HepG2 (cell line): ENCODE results near the gene ALOXE3. TPM values are rescaled to one million over a fixed set of nuclear protein-coding genes. Genes with fewer than 3 reads are reported as not detected.

Experiments used
- ARID4A ChIP-seq: sonication (generic); formaldehyde crosslinking; IDR thresholded peaks from 2 replicates; pipeline ENCODE4 v1.5.0; 2020; ENCODE audit warnings: mild to moderate bottlenecking, missing genetic modification reagents, borderline replicate concordance
- BCL6 ChIP-seq: IDR thresholded peaks from 2 replicates; pipeline ENCODE4 v1.6.1; 2016; ENCODE audit warnings: missing genetic modification reagents, missing compliant biosample characterization
- RNF219 ChIP-seq: sonication (generic); formaldehyde crosslinking; IDR thresholded peaks from 2 replicates; pipeline ENCODE4 v1.5.0; 2020; ENCODE audit warnings: mild to moderate bottlenecking, missing genetic modification reagents
- SNRNP70 ChIP-seq: fragments of 200-400 bp; formaldehyde crosslinking; IDR thresholded peaks from 2 replicates; pipeline ENCODE4 v1.6.1; 2017; ENCODE audit warnings: mild to moderate bottlenecking, low read depth, low read length, moderate library complexity
- SP4 ChIP-seq: sonication (generic); formaldehyde crosslinking; IDR thresholded peaks from 2 replicates; pipeline ENCODE4 v1.8.1; 2023; ENCODE audit warnings: mild to moderate bottlenecking, missing genetic modification reagents
- UBTF ChIP-seq: sonication (generic); formaldehyde crosslinking; IDR thresholded peaks from 2 replicates; pipeline ENCODE4 v1.4.0; 2020; ENCODE audit warnings: mild to moderate bottlenecking, missing genetic modification reagents
- polyA plus RNA-seq, 8 experiments: library from polyadenylated mRNA; depleted of rRNA in 3 of 8; stranded (reverse) in 7 of 8; unstranded in 1 of 8; fragments of >200 nt; fragmentation: Illumina TruSeq in 4 of 8; extraction: Trizol in 4 of 8; gene quantifications; 2 replicates each; pipeline versions ENCODE4 v1.2.1 to v1.2.3, GENCODE V29; 2011 to 2016; ENCODE audit warnings: low read depth in 4 of 8, missing spikeins in 1 of 8, mixed read lengths in 1 of 8; ENCODE audit not compliant: insufficient read depth in 1 of 8
- total RNA-seq, 5 experiments: library from RNA; depleted of rRNA; stranded (reverse); fragments of >200 nt; fragmentation: Illumina TruSeq; extraction: Trizol; gene quantifications; 2 replicates each; pipeline ENCODE4 v1.2.3, GENCODE V29; 2016; ENCODE audit warnings: low read depth in 1 of 5

Gene ALOXE3
- total and polyA plus RNA-seq, 2 of the 13 experiments (the other 11 are each of a cell fraction or from before 2014, with no cell fraction given), result 0.07 TPM; not detected in 1

- TF ChIP-seq ARID4A (CRISPR knock-in tag) (no peak; the same call in 1 of the 2 replicates), SNRNP70 (no peak), UBTF (CRISPR knock-in tag) (peak; percentile 22; the same call in 1 of the 2 replicates), SP4 (CRISPR knock-in tag) (0 out of 2 replicates have a peak, but pooled peaks have one; percentile 26), RNF219 (CRISPR knock-in tag) (no peak), BCL6 (CRISPR knock-in tag) (0 out of 2 replicates have a peak, but pooled peaks have one; percentile 19)
Observed at GRCh38 chr17:8122924-8123694, 4.8 kb upstream of the ALOXE3 start (continued).
